GM19468 (cell line): Measurements from ENCODE around the gene ASTN1.
"Not testable (repeated sequence)": the region's sequence is repeated elsewhere in the genome, so short reads cannot be mapped to it uniquely, and the experiment has no call there.

Experiments
- ATAC-seq: cut with Tn5 transposase; IDR thresholded peaks from one replicate; pipeline ENCODE4 v1.9.1; 2021; ENCODE audit warnings: mild to moderate bottlenecking, moderate library complexity, moderate number of reproducible peaks; ENCODE audit not compliant: unreplicated experiment; ENCODE audit errors: extremely low read depth

The ASTN1 gene

GRCh38 chr1:177122461-177123251, 41.9 kb downstream of the ASTN1 start:
- ATAC-seq, result no peak

GRCh38 chr1:177119311-177119710, 45.2 kb downstream of the ASTN1 start:
- no peak for ATAC-seq

DNA sequence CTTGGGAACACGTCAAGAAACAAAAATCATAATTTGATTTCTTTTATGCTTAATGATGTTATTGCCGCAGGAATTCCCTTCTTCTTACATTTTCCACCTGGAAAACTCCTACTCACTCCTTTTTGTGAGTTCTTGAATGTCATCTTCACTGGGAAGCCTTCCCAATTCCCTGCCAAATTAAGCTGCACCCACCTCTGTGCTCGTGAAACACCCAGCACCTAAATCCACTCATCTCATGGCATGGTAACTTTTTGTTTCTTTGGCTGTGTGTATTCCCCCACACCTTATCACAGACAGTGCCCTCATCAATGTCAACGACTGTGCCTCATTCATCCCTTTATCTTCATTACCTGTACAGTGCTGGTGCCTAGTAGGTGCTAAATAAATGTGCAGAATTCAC, 45.6 kb downstream of the ASTN1 start:
- no peak for ATAC-seq

- no peak for ATAC-seq
Measured at GRCh38 chr1:177116941-177117340, 47.6 kb downstream of the ASTN1 start.

GRCh38 chr1:177106614-177107365, 57.7 kb downstream of the ASTN1 start:
- ATAC-seq, result no peak

- ATAC-seq, result no peak
Measured at GRCh38 chr1:177106196-177106595, 58.3 kb downstream of the ASTN1 start.

DNA sequence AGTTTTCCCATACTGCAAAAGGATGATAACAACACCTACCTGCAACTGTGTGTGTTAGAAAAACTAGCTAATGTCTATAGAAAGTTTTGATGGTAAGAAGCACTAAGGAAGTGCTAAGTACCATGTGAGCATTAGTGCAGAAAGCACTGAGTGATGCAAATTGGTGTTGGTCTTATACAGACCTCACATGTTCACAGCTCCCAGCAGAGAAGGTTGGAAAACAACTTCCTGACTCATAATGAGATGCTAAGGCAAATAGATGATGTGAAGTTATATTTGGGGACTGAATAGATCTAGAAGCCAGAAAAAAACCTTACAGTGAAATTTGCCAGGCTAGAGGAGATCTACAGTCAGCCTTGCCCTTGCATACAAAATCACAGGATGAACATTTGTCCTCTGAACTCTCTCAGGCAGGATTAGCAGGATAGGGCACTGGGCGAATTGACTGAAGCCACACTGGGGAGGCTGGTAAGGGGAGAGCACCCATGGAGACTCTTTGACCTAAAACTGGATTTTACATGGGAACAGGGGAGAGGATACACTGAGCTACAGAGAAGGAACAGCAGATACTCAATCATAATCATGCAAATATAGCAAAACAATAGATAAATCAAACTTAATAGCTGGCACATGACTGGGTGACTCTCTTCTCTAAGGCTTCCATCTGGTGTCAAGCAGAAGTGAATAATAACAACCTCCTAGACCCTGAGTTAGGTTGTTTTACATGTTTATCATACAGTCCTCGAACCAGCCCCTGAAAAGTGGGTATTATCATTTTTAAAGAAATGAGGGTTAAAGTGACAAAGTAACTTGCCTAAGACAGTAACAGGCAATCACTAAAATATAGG, 61.3 kb downstream of the ASTN1 start:
- no peak for ATAC-seq

DNA sequence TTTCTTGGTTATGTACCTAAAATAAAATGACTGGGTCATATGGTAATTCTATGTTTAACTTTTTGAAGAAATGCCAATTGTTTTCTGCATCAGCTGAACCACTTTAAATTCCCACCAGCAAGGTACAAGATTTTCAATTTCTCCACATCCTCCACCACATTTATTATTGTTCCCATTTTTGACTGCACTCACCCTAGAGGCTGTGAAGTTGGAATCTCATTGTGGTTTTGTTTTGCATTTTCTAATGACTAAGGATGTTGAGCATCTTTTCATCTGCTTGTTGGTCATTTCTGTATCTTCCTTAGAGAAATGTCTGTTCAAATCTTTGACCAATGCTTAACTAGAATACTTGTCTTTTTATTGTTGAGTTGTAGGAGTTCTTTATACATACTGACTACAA, 72.5 kb downstream of the ASTN1 start:
- ATAC-seq, result no peak

GRCh38 chr1:177091040-177091439, 73.5 kb downstream of the ASTN1 start:
- ATAC-seq, result no peak

DNA sequence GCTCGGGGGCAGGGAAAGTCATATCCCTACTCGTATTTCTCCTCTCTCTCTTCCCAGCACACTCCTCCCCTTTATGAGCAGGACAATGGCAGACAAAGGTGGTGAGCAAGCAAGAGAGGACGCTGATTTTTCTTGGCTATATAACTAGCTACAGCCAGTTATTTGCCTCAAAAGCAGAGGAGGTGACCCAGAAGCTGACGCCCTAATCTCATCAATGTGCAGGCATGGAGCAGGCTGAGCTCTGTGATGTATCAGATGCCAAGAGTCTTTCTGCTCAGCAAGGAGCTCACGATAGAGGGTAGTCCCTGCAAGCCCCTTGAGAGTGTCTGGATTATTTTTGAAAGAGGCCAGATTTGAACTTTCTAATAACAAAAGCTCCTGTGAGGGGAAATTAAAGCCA, 75.5 kb downstream of the ASTN1 start:
- no peak for ATAC-seq

DNA sequence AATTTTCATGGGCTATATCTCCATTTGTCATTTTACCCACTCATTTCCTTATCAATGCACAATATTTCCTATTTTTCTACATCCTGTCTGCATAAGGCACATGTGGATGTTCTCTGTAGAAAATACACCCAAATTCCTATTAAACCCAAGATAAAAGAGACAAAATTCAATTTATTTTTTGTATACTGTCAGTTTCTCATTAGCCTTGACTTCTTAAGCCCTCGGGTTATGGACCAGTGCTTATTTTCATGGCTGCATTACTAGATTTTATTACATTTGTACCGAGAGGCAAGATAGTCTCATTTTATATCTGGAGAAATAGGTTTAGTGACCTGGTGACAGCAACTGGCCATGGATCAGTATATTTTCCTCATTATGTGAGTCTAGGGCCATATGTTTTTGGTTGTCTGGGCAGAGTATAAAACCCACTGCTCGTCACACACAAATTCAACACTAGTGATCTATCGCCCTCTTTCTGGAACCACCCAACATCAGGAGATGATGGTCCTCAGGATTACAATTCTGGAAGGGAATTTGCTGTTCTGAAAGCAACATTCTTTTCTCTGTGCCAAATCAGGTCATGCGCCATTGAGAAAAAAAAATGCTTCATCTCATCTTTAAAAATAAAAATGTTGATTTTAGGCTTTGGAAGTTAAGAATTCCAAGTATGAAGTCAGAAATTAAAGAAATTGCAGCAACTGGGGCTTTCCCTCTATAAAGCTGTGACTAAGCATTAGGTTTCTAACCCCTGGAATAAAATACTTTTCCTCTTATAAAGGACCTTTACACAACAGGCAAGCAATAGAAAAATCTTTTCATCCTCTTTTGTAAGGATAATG, 81.4 kb downstream of the ASTN1 start:
- ATAC-seq, result no peak

DNA sequence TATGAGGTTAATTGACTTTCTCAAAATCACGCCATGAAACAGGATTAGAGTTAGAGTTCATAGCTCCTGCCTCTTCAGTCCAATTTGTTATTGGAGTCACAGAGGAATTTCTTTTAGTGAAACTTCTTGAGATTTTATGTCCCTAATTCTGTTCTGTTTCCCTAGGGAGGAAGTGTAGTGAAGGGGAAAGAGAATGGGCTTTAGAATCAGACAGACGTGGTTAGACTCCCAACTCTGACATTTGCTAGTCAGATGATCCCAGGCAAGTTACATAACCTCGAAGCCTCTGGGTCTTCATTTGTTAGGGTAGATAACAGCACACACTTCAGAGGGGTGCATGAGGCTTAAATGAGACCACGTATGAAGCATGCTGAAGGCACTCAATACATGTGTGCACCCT, 83.9 kb downstream of the ASTN1 start:
- no peak for ATAC-seq

GRCh38 chr1:177077734-177078499, 86.6 kb downstream of the ASTN1 start:
- ATAC-seq, result no peak

GRCh38 chr1:177077006-177077405, 87.5 kb downstream of the ASTN1 start:
- ATAC-seq, result no peak

DNA sequence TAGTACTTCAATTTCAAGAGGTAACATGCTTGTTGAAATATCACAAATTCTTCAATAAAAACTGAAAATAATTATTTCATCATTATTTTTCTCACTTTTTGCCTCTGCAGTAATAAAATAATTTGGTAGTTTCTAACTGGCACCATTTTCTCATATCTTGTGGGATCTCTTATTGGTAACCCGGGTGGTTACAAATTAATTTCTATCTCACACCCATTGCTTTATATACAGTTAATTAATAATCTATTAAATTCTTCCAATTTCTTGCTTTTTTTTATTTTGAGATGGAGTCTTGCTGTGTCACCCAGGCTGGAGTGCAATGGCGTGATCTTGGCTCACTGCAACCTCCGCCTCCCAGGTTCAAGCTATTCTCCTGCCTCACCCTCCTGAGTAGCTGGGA, 89.7 kb downstream of the ASTN1 start:
- not testable (repeated sequence) for ATAC-seq

DNA sequence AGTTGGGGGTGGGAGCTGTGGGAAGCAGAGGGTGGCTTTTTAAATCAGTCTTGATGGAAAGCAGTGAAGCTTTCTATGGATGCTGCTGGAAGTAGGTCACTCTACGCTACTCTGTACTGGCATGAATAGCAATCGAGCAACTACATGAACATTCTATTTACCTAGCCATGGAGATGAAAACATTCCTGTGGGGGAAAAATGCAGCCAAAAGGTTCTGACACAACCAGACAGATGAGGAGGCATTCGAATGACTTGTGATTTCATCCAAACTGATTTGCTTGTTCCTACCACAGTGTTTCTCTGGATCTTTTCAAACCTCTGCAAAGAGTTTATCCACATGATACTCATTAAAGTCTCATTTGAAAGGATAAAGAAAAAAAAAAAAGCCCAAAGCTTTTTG, 95.0 kb downstream of the ASTN1 start:
- no peak for ATAC-seq

DNA sequence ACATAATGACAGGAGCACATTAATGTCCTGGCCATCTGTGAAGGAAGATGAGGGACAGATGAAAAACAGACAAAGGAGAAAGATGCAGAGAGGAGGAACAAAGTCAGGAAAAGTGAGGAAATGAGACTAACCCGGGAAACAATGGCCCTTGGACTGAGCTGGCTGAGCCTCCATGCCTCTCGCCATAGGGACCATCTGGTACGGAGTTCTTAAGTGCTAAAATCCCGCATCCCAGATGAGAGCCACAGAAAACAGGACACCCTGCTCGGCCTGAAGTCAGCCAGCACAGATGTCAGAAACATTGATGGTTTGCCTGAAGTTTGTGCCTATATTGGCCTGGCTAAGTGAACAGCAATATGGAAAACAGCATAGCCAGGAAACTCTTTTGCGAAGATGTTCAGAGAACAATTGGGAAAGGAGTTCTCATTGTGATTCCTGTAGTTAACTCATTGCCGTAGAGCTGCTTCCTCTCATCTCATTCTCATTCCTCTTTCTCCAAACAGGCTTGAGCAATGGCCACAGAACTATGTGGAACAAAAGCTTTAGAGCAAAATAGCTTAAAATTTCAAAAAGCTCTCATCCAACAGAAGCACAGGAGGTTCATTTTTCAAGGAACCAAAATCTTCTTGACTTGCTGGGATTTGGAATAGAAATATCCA, 96.6 kb downstream of the ASTN1 start:
- no peak for ATAC-seq

GRCh38 chr1:177065430-177065829, 99.1 kb downstream of the ASTN1 start:
- no peak for ATAC-seq

- ATAC-seq, result no peak
Measured at GRCh38 chr1:177063648-177064047, 100.9 kb downstream of the ASTN1 start.
